HG03442 (cell line): ENCODE measurements around the gene SIPA1L3.

Experiments used
- ATAC-seq: cut with Tn5 transposase; IDR thresholded peaks from one replicate; pipeline ENCODE4 v1.9.1; 2021; ENCODE audit warnings: mild to moderate bottlenecking, moderate library complexity; ENCODE audit not compliant: unreplicated experiment

The SIPA1L3 gene

DNA sequence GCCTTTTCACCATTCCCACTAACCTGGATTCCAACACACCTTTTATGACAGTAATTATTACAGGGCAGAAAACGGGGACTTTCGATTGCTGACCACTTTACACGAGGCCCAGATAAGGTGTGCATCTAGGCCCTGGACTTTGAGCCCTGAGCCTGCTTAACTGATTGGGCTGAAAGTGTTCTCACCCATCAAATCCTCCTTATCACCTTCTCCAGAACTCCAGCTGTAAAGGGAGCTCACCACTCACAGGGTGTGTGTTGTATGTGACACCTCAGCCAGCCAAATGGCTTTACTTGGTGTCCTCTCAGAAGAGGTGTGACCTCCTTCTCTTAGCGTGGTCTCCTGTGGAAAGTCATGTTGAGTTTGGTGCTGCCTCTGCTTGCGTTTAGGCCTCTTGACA is 36.5 kb downstream of the SIPA1L3 start:
- ATAC-seq: no peak

DNA sequence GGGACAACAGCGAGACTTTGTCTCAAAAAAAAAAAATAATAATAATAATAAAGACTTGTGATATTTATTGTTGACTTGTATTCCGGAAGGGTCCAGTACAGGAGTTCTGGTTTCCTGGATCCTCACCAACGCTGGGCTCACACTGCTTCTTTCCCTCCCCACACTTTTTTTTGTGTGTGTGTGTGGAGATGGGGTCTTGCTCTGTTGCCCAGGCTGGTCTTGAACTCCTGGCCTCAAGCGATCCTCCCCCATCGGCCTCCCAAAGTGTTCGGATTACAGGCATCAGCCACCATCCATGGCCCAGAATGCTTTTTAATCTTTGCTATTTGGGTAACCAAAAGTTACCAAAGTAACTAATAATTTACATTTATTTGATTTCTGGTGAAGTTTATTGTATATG is 39.1 kb downstream of the SIPA1L3 start:
- ATAC-seq: no peak

DNA sequence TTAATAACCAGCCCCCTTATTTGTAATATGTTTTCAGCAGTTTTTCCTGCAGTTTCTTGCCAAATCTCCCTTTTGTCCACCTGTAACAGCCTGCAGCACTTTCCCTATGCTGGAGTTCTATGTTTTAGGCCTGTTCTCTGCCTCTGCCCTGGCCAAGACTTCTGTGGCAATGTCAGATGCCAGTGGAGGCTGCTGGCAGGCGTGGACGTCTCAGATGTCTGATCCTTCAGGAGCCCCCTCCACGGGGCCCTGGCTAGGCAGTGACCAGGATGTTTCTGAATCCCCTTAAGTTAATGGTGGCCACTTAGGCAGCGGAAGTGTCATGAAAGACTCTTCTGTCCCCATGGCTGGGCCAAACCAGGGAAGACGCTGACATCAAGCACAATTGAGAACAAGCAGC is 40.8 kb downstream of the SIPA1L3 start:
- no peak for ATAC-seq

DNA sequence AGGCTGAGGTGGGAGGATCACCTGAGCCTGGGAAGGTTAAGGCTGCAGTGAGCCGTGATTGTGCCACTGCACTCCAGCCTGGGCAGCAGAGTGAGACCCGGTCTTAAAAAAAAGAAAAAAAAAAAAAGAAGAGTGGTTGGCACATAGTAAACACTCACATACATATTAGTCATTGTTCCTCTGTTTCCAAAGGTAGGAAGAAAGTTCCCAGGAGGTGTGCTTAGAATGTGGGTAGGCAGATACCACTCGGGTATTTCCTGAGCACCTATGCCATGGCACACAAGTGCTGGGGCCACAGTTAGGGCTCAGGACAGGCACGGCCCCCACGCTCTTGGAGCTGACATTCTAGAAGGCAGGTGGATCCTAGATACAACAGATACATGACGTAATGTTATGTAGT is 41.4 kb downstream of the SIPA1L3 start:
- no peak for ATAC-seq

GRCh38 chr19:37950471-37951175 is 43.6 kb downstream of the SIPA1L3 start:
- ATAC-seq: no peak

DNA sequence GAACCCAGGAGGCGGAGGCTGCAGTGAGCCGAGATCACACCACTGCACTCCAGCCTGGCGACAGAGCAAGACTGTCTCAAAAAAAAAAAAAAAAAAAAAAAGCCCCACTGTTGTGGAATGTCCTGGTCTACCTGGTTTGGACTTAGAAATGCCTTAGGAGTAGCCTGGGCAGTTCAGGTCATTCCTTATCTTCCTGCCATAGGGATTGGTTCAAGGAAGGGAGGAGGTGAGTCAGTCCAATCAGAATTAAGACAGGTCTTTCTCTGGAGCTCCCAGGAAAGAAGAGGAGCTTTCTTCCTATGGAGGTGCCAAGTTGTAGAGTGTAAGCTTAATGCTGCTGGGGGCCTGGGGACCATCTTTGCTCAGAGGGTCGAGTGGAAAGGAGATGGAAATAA is 44.8 kb downstream of the SIPA1L3 start:
- no peak for ATAC-seq

DNA sequence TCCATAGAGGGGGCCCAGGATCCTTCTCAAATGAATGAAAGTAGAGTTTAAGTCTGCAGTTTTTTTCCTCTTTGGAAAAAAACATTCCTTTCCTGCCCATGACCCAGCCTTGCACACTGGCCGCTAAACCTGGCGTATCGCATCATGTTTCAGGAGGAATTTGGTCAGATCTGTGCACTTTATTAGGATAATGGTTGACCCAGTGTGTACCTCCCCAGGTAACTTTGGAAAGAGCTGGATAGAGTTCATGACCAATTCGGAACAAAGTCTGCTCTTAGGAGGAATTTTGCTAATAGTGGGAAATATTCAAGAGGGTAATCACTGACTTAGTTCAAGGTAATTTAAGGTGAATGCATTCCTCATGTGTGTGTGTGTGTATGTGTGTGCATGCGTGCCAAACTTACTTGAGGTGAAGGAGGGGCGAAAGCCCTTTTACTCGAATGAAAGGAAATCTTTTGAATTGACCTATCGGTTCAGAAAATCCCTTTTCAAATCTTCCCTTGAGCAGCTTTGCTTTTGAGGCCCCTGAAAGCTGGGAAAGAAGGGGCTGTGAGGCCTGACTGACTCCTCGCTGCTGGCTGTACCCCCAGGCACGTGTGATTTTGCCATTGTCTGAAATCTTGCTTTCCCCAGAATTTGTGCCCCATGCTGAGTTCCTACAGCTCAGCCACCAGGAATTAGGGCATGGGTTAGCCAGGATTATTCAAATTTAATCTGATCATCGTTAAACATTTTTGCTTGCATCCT is 46.3 kb downstream of the SIPA1L3 start:
- no peak for ATAC-seq

- no peak for ATAC-seq
Measured at GRCh38 chr19:37953918-37954303, 46.9 kb downstream of the SIPA1L3 start.

- ATAC-seq: no peak
Measured at GRCh38 chr19:37954421-37954874, 47.4 kb downstream of the SIPA1L3 start.

GRCh38 chr19:37955986-37956385 is 49.0 kb downstream of the SIPA1L3 start:
- ATAC-seq: no peak

- ATAC-seq: no peak
Measured at GRCh38 chr19:37957176-37957575, 50.2 kb downstream of the SIPA1L3 start.

- ATAC-seq: no peak
Measured at GRCh38 chr19:37959665-37960114, 52.7 kb downstream of the SIPA1L3 start.

DNA sequence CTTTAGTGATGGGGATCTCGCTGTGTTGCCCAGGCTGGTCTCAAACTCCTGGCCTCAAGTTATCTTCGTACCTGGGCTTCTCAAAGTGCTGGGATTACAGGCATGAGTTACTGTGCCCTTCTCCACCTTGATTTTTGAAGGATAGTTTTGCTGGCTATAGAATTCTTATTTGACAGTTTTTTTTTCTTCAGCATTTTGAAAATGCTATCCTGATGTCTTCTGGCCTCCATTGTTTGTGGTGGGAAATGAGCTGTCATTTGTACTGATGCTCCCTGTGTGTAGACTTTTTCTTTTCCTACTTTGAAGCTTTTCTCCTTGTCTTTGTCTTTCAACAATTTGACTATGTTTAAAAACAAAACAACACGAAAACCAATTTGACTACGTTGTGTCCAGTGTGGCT is 54.2 kb downstream of the SIPA1L3 start:
- ATAC-seq: no peak

DNA sequence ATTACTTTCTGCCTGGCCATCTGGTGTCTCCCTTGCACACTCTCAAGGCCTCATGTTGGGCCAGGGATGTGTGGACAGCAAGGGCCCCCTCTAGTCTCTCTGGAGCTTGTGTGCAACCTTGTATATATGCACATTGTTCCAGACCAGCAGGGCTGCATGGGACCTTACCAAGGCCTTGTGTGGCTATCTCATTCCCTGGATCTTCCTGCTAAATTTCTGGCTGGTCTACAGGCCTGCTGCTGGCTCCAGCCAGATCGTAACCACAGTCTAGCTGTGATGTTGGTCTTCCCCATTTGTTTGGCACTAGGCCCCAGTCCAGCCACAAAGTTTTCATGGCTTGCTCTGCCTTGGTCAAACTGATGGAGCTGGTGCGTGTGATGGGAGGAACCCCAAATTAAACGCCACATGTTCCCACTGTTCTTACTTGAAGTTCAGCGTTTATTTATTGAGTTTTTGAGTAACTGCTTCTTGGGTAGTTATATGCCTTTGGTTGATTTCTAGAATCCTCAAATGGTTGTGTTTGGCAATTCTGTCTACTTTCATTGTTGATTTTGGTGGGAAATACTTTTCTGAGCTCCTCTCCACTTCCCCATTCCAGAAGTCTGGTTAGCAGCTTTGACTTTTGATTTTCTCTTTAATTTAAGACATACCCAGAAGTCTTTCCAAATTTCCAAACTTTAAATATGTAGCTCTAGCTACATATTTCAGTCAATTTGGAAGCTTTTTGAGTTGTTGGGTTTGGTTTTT is 56.4 kb downstream of the SIPA1L3 start:
- ATAC-seq: no peak

GRCh38 chr19:37964109-37964508 is 57.1 kb downstream of the SIPA1L3 start:
- ATAC-seq: no peak

DNA sequence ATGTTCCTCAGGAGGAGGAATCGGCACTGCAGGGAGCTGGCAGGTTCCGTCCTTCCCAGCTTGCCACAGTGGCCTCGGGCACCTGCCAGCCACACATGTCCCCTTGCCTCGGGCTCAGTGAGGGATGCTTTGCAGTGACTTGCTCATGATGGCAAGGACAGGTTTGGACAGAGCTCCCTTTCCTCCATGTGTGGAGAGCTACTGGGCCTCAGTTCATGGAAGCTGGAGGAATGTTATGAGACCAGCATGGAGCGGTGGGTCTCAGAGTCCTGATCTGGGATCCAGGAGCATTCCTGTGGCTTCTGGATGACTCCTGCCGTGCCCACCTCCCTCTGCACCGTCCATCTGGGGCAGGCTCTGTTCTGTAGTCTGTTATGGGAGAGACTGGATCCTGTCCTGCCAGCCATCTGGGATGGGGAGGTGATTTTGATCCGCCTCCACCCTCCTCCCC is 59.2 kb downstream of the SIPA1L3 start:
- no peak for ATAC-seq

DNA sequence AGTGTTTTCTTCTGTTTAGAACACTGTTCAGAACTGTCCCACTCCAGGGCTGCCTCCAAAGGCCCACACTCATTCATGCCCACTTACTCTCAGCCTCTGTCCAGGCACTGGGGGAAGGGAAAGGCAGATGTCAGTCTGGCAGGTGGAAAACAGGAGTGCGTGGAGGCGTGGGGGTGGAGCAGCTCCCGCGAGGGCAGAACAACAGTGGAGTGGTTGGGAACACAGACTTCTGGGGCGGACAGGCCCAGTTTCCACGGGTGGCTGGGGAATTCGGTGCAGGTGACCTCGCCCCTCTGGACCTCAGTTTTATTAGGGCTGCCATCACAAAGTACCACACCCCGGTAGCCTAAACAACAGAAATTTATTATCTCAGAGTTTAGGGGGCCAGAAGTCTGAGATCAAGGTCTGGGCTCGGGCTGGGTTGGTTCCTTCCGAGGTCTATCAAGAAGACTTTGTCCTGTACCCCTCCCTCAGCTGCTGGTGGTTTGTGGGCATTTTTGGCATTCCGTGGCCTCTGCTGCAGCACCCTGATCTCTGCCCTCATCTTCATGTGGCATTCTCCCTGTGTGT is 59.7 kb downstream of the SIPA1L3 start:
- no peak for ATAC-seq

- ATAC-seq: no peak
Measured at GRCh38 chr19:37969695-37970094, 62.7 kb downstream of the SIPA1L3 start.

DNA sequence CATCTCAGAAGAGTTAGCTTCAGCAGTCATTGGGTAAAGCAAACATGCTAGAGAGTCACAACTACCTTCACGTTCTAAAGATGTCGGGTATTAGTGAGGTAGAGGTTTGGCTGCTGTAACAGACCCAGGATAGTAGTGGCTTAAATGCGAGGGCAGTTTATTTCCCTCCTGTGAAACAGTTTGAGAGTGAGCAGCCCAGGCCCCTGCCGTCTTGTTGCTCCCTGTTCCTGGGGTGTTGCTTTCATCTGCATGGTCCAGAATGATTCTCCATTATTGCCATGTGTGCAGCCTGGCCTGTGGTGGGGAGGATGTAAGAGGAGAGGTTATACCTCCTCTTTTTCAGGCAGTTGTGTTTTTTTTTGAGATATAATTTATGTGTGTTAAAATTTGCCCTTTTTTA is 63.7 kb downstream of the SIPA1L3 start:
- no peak for ATAC-seq

DNA sequence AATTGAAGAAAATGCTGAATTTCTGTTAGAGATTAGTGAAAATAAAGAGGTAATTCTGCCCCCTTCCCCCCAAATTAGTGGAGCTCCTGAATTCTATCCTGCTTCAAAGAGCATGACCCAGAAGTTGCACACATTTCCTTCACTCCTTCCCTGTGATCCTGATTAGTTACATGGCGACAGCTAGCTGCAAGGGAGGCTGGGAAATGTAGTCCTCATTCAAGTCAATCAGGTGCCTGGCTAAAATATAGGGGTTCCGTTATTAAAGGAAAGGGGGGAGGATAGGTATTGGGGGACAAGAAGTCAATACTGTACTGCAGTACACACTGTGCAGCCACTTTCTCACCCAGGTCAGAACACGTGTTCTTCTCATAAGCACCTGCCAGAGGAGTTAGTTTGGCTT is 65.8 kb downstream of the SIPA1L3 start:
- no peak for ATAC-seq

GRCh38 chr19:37973666-37974065 is 66.7 kb downstream of the SIPA1L3 start:
- no peak for ATAC-seq
